Bronchial epithelial cell (primary cell): ENCODE results near the gene EIF4E3. TPM values are rescaled to one million over a fixed set of nuclear protein-coding genes. Genes with fewer than 3 reads are reported as not detected.
A peak's percentile ranks its signal among the peaks of the same experiment; 100 is the strongest.

Experiments
- DNase-seq: peaks from one replicate; pipeline ENCODE4 v3.0.0-alpha.2; 2010; ENCODE audit warnings: low read depth
- FAIRE-seq: peaks from 2 replicates; lab custom pipeline; 2011; peaks lifted over from hg19 to GRCh38; lab: Jason Lieb, UNC
- H3K27me3 ChIP-seq: 2 replicates; pipeline ENCODE4 v1.5.1; 2011; ENCODE audit warnings: low read length; ENCODE audit not compliant: control insufficient read depth, insufficient read depth
- H3K36me3 ChIP-seq: 2 replicates; pipeline ENCODE4 v1.5.1; 2011; ENCODE audit warnings: low read length; ENCODE audit not compliant: control insufficient read depth, insufficient read depth
- H3K4me3 ChIP-seq: 2 replicates; pipeline ENCODE4 v1.5.1; 2011; ENCODE audit warnings: mild to moderate bottlenecking, low read depth, low read length, control low read depth
- total RNA-seq: library from RNA; depleted of rRNA; stranded (reverse); fragments of >200 nt; gene quantifications from 2 replicates; pipeline ENCODE4 v1.2.1, GENCODE V29; 2014
- TF ChIP-seq, protein P1 (sequence below): IDR thresholded peaks from 2 replicates; pipeline ENCODE4 v1.5.1; 2011; ENCODE audit warnings: mild to moderate bottlenecking, moderate library complexity, low read length, control low read depth, inconsistent platforms; ENCODE audit not compliant: insufficient read depth, severe bottlenecking

EIF4E3 gene
- total RNA-seq, 1 donor from 2014 or later = 2.1 TPM

DNA sequence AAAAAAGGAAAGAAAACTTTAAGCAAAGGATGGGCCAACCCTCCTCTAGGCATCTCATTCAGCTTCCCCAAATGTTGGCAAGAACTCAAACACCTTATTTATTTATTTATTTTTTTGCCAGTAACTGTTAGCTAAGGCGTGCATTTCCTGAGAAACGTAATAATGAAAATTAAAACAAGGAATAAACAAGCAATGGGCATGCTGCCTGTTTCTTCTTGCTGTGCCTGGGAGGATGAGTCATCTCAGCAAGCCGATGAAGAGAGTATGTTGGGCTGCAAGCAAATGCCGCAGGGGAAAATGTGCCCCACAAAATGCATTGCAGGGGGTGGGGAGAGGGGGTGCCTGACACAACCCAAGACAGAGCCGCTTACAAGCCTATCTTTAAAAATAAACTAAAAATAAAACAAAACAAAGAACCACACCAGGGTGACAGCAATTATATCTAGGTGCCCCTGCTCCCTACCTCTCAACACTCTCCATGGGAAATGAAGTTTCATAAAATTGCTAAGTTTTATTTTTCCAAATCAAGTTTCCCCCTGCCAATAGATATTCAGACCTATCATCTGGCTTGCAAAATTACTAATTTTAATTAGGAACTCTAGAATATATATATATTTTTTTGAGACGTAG is 40.3 kb downstream of the EIF4E3 start:
- TF ChIP-seq, protein P1, sequence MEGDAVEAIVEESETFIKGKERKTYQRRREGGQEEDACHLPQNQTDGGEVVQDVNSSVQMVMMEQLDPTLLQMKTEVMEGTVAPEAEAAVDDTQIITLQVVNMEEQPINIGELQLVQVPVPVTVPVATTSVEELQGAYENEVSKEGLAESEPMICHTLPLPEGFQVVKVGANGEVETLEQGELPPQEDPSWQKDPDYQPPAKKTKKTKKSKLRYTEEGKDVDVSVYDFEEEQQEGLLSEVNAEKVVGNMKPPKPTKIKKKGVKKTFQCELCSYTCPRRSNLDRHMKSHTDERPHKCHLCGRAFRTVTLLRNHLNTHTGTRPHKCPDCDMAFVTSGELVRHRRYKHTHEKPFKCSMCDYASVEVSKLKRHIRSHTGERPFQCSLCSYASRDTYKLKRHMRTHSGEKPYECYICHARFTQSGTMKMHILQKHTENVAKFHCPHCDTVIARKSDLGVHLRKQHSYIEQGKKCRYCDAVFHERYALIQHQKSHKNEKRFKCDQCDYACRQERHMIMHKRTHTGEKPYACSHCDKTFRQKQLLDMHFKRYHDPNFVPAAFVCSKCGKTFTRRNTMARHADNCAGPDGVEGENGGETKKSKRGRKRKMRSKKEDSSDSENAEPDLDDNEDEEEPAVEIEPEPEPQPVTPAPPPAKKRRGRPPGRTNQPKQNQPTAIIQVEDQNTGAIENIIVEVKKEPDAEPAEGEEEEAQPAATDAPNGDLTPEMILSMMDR = no peak
- DNase-seq = peak; percentile 94
- H3K4me3 ChIP-seq = no peak overlapping the region
- no peak for FAIRE-seq
- no peaks in the 10 kb centered on the region for H3K27me3 ChIP-seq
- H3K36me3 ChIP-seq = no peaks in the 10 kb centered on the region

DNA sequence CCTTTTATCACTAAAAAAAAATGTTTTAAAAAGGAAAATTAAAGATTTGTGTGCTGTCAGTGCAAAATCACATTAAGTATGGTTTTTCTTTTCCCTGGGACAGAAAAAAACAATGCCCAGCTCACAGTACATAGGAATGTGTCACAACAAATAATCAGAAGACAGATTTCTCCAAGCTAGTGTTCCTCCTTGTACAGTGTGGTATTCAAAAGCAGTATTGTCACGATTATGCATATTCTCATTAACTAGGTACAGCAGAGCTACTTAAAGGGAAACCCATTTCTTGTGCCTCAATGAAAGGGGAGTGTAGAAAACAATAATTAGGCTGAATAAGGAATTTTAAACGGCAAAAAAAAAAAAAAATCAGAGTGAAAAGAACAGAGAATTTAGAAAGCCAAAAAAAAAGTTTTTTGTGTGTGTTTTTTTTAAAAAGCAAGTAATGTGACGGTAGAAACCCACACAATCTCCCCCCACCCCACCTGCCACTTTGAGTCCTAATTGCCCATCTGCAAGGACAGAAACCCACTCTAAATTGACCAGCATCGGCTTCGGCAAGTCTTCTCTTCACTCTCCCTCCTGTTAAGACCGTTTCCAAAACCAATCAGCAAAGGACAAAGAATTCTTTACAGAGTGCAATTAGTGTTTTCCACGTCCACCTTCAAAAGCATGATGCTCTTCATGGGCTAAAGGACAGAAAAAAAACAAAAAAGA is 41.0 kb downstream of the EIF4E3 start:
- Histone ChIP-seq H3K36me3 (no peaks in the 10 kb centered on the region), H3K27me3 (no peaks in the 10 kb centered on the region), H3K4me3 (no peak overlapping the region)
- DNase-seq (no peak), FAIRE-seq (no peak)
- TF ChIP-seq, protein P1 = no peak

DNA sequence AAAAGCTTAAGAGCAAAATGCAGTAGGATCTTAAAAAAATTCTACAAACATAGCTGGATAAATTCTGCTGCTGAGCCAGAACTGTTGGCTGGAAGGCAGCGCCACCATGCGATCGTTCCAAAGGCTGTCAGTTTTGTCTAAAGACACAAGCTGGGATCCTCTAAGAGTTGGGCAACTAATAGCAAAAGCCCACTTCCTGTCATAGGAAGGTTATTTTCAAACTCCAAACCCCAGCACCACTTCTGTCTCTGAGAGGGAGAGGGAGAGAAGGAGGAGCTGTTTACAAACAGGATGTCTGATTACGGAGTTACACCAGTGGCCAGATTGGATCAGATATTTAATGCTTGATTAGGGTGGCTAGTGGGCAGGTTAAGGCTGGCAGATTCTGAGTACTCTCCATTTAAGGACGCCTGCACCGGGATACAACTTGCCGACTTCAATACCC is 44.0 kb downstream of the EIF4E3 start:
- H3K36me3 ChIP-seq = no peaks in the 10 kb centered on the region
- no peak overlapping the region for H3K4me3 ChIP-seq
- TF ChIP-seq, protein P1 = peak; percentile 76
- FAIRE-seq (no peak), DNase-seq (peak; percentile 73)
- no peaks in the 10 kb centered on the region for H3K27me3 ChIP-seq

DNA sequence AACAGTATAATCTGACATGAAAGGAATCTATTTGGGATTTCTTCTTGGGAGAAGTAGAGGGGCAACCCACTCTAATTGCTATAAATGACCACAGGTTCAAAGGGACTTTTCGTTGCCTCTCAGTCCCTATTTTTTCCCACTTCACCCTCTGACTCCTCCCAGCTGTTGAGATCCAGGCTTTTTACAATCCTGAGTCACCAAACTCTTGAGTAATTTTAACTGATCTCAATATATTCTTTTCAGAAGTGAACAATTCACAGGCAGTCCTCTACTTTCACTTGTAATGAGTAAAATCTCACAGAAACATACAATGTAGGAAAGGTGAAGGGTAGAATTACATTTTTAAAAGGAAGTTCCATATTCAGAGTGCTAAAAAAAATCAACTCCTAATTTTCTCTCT is 44.6 kb downstream of the EIF4E3 start:
- no peak for FAIRE-seq
- no peak overlapping the region for H3K4me3 ChIP-seq

DNA sequence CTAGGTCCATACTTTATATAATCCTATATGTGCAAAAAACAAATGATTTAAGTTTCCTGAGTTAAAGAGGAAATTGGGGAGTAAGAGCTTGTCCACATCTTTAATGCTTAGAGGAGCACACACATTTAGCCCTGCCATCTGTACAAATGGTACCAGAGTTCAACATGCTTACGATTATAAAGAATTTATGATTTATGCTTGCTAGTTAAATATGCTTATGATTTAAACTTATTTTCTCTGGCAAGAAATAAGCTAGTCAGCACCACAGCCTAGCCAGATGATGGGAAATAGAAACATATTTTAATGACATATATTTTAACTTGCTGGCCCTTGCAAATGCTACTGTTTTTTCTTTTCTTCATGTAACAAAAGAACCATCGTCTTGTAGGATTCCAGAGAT is 48.3 kb downstream of the EIF4E3 start:
- TF ChIP-seq, protein P1 = no peak
- Histone ChIP-seq H3K27me3 (no peaks in the 10 kb centered on the region), H3K4me3 (no peak overlapping the region), H3K36me3 (no peaks in the 10 kb centered on the region)
- FAIRE-seq = no peak
- DNase-seq = no peak

More for the DNA sequence above, 44.6 kb downstream of the EIF4E3 start:
- Histone ChIP-seq H3K27me3 (no peaks in the 10 kb centered on the region), H3K36me3 (no peaks in the 10 kb centered on the region)
- TF ChIP-seq, protein P1 = no peak
- DNase-seq = peak; percentile 80

DNA sequence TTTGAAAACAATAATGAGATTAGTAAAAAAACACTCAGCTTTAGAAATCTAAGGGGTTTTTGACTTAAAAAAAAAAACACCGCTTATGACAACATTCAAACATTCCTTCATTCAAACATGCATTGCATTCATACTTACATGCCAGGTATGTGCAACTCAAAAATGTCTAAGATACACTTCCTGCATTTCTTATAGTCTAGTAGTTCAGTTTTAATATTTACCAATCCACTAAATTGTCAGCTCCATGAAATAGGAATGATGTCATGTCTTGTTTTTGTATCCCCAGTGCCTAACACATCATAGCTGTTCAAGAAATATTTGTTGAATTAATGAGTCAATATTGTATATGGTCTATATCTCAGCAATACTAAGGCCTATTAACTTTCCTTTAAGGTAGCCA is 51.7 kb downstream of the EIF4E3 start:
- H3K36me3 ChIP-seq = no peaks in the 10 kb centered on the region

More for the DNA sequence above, 51.7 kb downstream of the EIF4E3 start:
- TF ChIP-seq, protein P1 = no peak
- FAIRE-seq (no peak), DNase-seq (peak; percentile 83)
- Histone ChIP-seq H3K4me3 (no peak overlapping the region), H3K27me3 (no peaks in the 10 kb centered on the region)
